Naive thymus-derived CD4-positive, alpha-beta T cell (primary cell): ENCODE results near the gene CA4. TPM values are rescaled to one million over a fixed set of nuclear protein-coding genes. Genes with fewer than 3 reads are reported as not detected.

ENCODE experiments used
- ATAC-seq: fragments of 150-1000 bp; cut with Tn5 transposase; 2 replicates; pipeline ENCODE4 v1.10.0; 2021; ENCODE audit warnings: mild to moderate bottlenecking, moderate library complexity
- CTCF ChIA-PET: fragments of 350-600 bp; sonication (Branson Sonifier 250); formaldehyde crosslinking; loops from one replicate; lab custom pipeline; 2021; ENCODE audit warnings: antibody characterized with exemption; lab: Charles Lee
- POLR2A ChIA-PET: fragments of 350-600 bp; sonication (Branson Sonifier 250); formaldehyde crosslinking; loops from one replicate; lab custom pipeline; 2021; ENCODE audit warnings: antibody characterized with exemption, inconsistent platforms; lab: Charles Lee
- DNase-seq, 9 donors: peaks; one replicate each; pipeline versions ENCODE4 v3.0.0 to v3.0.0-alpha.2; 2020 to 2022; ENCODE audit warnings: mixed read lengths in 1 of 9
- H3K27ac ChIP-seq: one replicate; pipeline ENCODE4 v1.7.0; 2013; ENCODE audit warnings: mild to moderate bottlenecking, low read depth, low read length, moderate library complexity
- H3K27me3 ChIP-seq, 2 donors: one replicate each; pipeline ENCODE4 v1.7.0; 2013; ENCODE audit warnings: low read length in 2 of 2, mild to moderate bottlenecking in 2 of 2, moderate library complexity in 2 of 2; ENCODE audit not compliant: control insufficient read depth in 2 of 2, insufficient read depth in 2 of 2
- H3K36me3 ChIP-seq, 3 experiments: 1 replicate in 2 of 3; 2 replicates in 1 of 3; pipeline ENCODE4 v1.7.0; 2013; ENCODE audit warnings: low read length in 3 of 3, mild to moderate bottlenecking in 3 of 3, moderate library complexity in 1 of 3; ENCODE audit not compliant: insufficient read depth in 3 of 3, control insufficient read depth in 2 of 3
- H3K4me1 ChIP-seq, 2 donors: one replicate each; pipeline ENCODE4 v1.7.0; 2013; ENCODE audit warnings: low read length in 2 of 2, mild to moderate bottlenecking in 2 of 2, moderate library complexity in 1 of 2; ENCODE audit not compliant: control insufficient read depth in 2 of 2, insufficient read depth in 2 of 2
- H3K4me3 ChIP-seq: 2 replicates; pipeline ENCODE4 v1.7.0; 2013; ENCODE audit warnings: mild to moderate bottlenecking, low read length
- H3K9me3 ChIP-seq, 3 experiments: 1 replicate in 2 of 3; 2 replicates in 1 of 3; pipeline ENCODE4 v1.7.0; 2013; ENCODE audit warnings: low read length in 3 of 3; ENCODE audit not compliant: control insufficient read depth in 2 of 3
- H3K27ac Mint-ChIP-seq, 9 donors: one replicate each; pipeline ENCODE4 v1.8.0; 2020 to 2022; ENCODE audit warnings: mixed read lengths in 9 of 9, mild to moderate bottlenecking in 8 of 9, moderate library complexity in 5 of 9, inconsistent platforms in 2 of 9
- H3K27me3 Mint-ChIP-seq, 5 donors: one replicate each; pipeline ENCODE4 v1.8.0; 2021 to 2022; ENCODE audit warnings: mixed read lengths in 5 of 5, mild to moderate bottlenecking in 1 of 5
- H3K36me3 Mint-ChIP-seq, 5 donors: one replicate each; pipeline ENCODE4 v1.8.0; 2020 to 2022; ENCODE audit warnings: mixed read lengths in 5 of 5, mild to moderate bottlenecking in 3 of 5, inconsistent platforms in 1 of 5
- H3K4me1 Mint-ChIP-seq, 7 donors: one replicate each; pipeline ENCODE4 v1.8.0; 2020 to 2022; ENCODE audit warnings: mixed read lengths in 7 of 7, mild to moderate bottlenecking in 3 of 7, inconsistent platforms in 1 of 7
- H3K4me3 Mint-ChIP-seq, 10 donors: one replicate each; pipeline ENCODE4 v1.8.0; 2020 to 2022; ENCODE audit warnings: mild to moderate bottlenecking in 10 of 10, mixed read lengths in 10 of 10, moderate library complexity in 6 of 10, inconsistent platforms in 2 of 10
- H3K9me3 Mint-ChIP-seq, 11 donors: one replicate each; pipeline ENCODE4 v1.8.0; 2020 to 2022; ENCODE audit warnings: mixed read lengths in 11 of 11, mild to moderate bottlenecking in 4 of 11, inconsistent platforms in 1 of 11, moderate library complexity in 1 of 11
- intact Hi-C, 2 donors: fragments of 100-400 bp; cut with micrococcal nuclease; formaldehyde crosslinking; loops; one replicate each; pipeline ENCODE4 v1.15.1; 2023
- polyA plus RNA-seq, 2 donors: library from polyadenylated mRNA; unstranded; fragments of 300-500 nt; fragmentation: Illumina TruSeq; gene quantifications; one replicate each; pipeline ENCODE4 v1.2.3, GENCODE V29; 2021
- total RNA-seq, 6 experiments: library from RNA in 5 of 6; stranded (reverse) in 5 of 6; gene quantifications; 1 replicate in 5 of 6; 2 replicates in 1 of 6; pipeline ENCODE4 v1.2.3 and lab custom pipeline; 2021 to 2026

Gene CA4
- total and polyA plus RNA-seq, 7 experiments from 2014 or later, result not detected

- intact Hi-C loops, result no loop called here
- POLR2A ChIA-PET, result no interaction called here
- CTCF ChIA-PET, result no interaction called here
These were observed 5.0 kb downstream of the CA4 start for GRCh38 chr17:60154616-60155426.

GRCh38 chr17:60155427-60155814 is 5.6 kb downstream of the CA4 start:
- POLR2A ChIA-PET, result no interaction called here
- ATAC-seq, result no peak
- peaks cover 0 to 3% (median 0%) of the 10 kb centered on the region in 11 donors for H3K9me3 Mint-ChIP-seq
- no peak overlapping the region for H3K27ac ChIP-seq
- DNase-seq, result no peak
- H3K27me3 ChIP-seq, result no peaks in the 10 kb centered on the region
- intact Hi-C loops, result no loop called here
- no peak overlapping the region for H3K27ac Mint-ChIP-seq
- peaks cover 35 to 55% (median 45%) of the 10 kb centered on the region in 5 donors for H3K27me3 Mint-ChIP-seq
- no peaks in the 10 kb centered on the region for H3K36me3 ChIP-seq
- peaks cover 4 to 12% (median 11%) of the 10 kb centered on the region in 7 donors for H3K4me1 Mint-ChIP-seq
- H3K4me3 ChIP-seq, result no peak overlapping the region
- CTCF ChIA-PET, result no interaction called here
- no peaks in the 10 kb centered on the region for H3K9me3 ChIP-seq
- peaks cover 6% of the 10 kb centered on the region in 2 donors for H3K4me1 ChIP-seq
- no peak overlapping the region for H3K4me3 Mint-ChIP-seq
- H3K36me3 Mint-ChIP-seq, result peaks cover 0 to 3% (median 0%) of the 10 kb centered on the region in 5 donors

More at GRCh38 chr17:60154616-60155426, 5.0 kb downstream of the CA4 start:
- H3K27ac Mint-ChIP-seq, result no peak overlapping the region
- H3K9me3 ChIP-seq, result no peaks in the 10 kb centered on the region
- H3K27me3 ChIP-seq, result no peaks in the 10 kb centered on the region
- H3K4me1 ChIP-seq, result peaks cover 6% of the 10 kb centered on the region in 2 donors
- no peak overlapping the region for H3K4me3 Mint-ChIP-seq
- H3K27me3 Mint-ChIP-seq, result peaks cover 33 to 51% (median 41%) of the 10 kb centered on the region in 5 donors
- H3K9me3 Mint-ChIP-seq, result peaks cover 0 to 3% (median 0%) of the 10 kb centered on the region in 11 donors
- H3K27ac ChIP-seq, result no peak overlapping the region
- no peak overlapping the region for H3K4me3 ChIP-seq
- DNase-seq, result no peak
- ATAC-seq, result no peak
- peaks cover 0 to 3% (median 0%) of the 10 kb centered on the region in 5 donors for H3K36me3 Mint-ChIP-seq
- H3K4me1 Mint-ChIP-seq, result peaks cover 4 to 12% (median 11%) of the 10 kb centered on the region in 7 donors
- no peaks in the 10 kb centered on the region for H3K36me3 ChIP-seq

GRCh38 chr17:60155815-60156214 is 6.0 kb downstream of the CA4 start:
- intact Hi-C loops, result no loop called here
- Mint-ChIP-seq H3K4me3 (no peak overlapping the region), H3K27ac (no peak overlapping the region), H3K4me1 (peaks cover 1 to 8% (median 8%) of the 10 kb centered on the region in 7 donors), H3K9me3 (peaks cover 0 to 3% (median 0%) of the 10 kb centered on the region in 11 donors), H3K36me3 (peaks cover 0 to 3% (median 0%) of the 10 kb centered on the region in 5 donors), H3K27me3 (peaks cover 34 to 55% (median 42%) of the 10 kb centered on the region in 5 donors)
- CTCF ChIA-PET, result no interaction called here
- Histone ChIP-seq H3K27me3 (no peaks in the 10 kb centered on the region), H3K27ac (no peak overlapping the region), H3K4me1 (peaks cover 3 to 5% of the 10 kb centered on the region in 2 donors), H3K9me3 (no peaks in the 10 kb centered on the region), H3K36me3 (no peaks in the 10 kb centered on the region), H3K4me3 (no peak overlapping the region)
- ATAC-seq, result no peak
- no peak for DNase-seq
- POLR2A ChIA-PET, result no interaction called here

- ChIA-PET CTCF (no interaction called here), POLR2A (no interaction called here)
- no peak overlapping the region for H3K4me3 ChIP-seq
- no peaks in the 10 kb centered on the region for H3K4me1 ChIP-seq
- DNase-seq, result no peak
- no peak for ATAC-seq
- Mint-ChIP-seq H3K27me3 (peaks cover 25 to 53% (median 36%) of the 10 kb centered on the region in 5 donors), H3K27ac (no peak overlapping the region), H3K9me3 (peaks cover 0 to 3% (median 0%) of the 10 kb centered on the region in 11 donors), H3K36me3 (peaks cover 0 to 3% (median 0%) of the 10 kb centered on the region in 5 donors), H3K4me1 (no peaks in the 10 kb centered on the region), H3K4me3 (no peak overlapping the region)
- no peaks in the 10 kb centered on the region for H3K36me3 ChIP-seq
- no peaks in the 10 kb centered on the region for H3K27me3 ChIP-seq
- no peak overlapping the region for H3K27ac ChIP-seq
- no peaks in the 10 kb centered on the region for H3K9me3 ChIP-seq
- intact Hi-C loops, result no loop called here
These were observed 7.0 kb downstream of the CA4 start for GRCh38 chr17:60156746-60157145.

- ChIA-PET CTCF (no interaction called here), POLR2A (interaction anchor here (0.7 kb wide), 1 partner anchor 12 kb away, joined by 3 read pairs; no protein-coding TSS in a partner anchor)
- H3K27me3 Mint-ChIP-seq, result peaks cover 21 to 45% (median 29%) of the 10 kb centered on the region in 5 donors
- Histone ChIP-seq H3K27ac (no peak overlapping the region), H3K4me1 (no peaks in the 10 kb centered on the region), H3K4me3 (no peak overlapping the region), H3K27me3 (no peaks in the 10 kb centered on the region), H3K9me3 (no peaks in the 10 kb centered on the region), H3K36me3 (no peaks in the 10 kb centered on the region)
- intact Hi-C loops, result no loop called here
- ATAC-seq, result no peak
- DNase-seq, result no peak
- peaks cover 0 to 2% (median 0%) of the 10 kb centered on the region in 7 donors for H3K4me1 Mint-ChIP-seq
- peaks cover 0 to 4% (median 0%) of the 10 kb centered on the region in 11 donors for H3K9me3 Mint-ChIP-seq
- peaks cover 0 to 3% (median 0%) of the 10 kb centered on the region in 5 donors for H3K36me3 Mint-ChIP-seq
- H3K4me3 Mint-ChIP-seq, result no peak overlapping the region
- no peak overlapping the region for H3K27ac Mint-ChIP-seq
These were observed 7.8 kb downstream of the CA4 start for GRCh38 chr17:60157487-60158040.

GRCh38 chr17:60158751-60159478 is 9.1 kb downstream of the CA4 start:
- peaks cover 12 to 38% (median 20%) of the 10 kb centered on the region in 5 donors for H3K27me3 Mint-ChIP-seq
- peaks cover 0 to 3% (median 0%) of the 10 kb centered on the region in 11 donors for H3K9me3 Mint-ChIP-seq
- no peaks in the 10 kb centered on the region for H3K4me1 ChIP-seq
- intact Hi-C loops, result no loop called here
- H3K27me3 ChIP-seq, result no peaks in the 10 kb centered on the region
- DNase-seq, result no peak
- ATAC-seq, result no peak
- no peaks in the 10 kb centered on the region for H3K36me3 Mint-ChIP-seq
- H3K4me3 Mint-ChIP-seq, result no peak overlapping the region
- POLR2A ChIA-PET, result no interaction called here
- no peak overlapping the region for H3K27ac ChIP-seq
- no peaks in the 10 kb centered on the region for H3K9me3 ChIP-seq
- CTCF ChIA-PET, result no interaction called here
- H3K36me3 ChIP-seq, result no peaks in the 10 kb centered on the region
- no peak overlapping the region for H3K4me3 ChIP-seq
- H3K27ac Mint-ChIP-seq, result no peak overlapping the region
- H3K4me1 Mint-ChIP-seq, result peaks cover 0 to 2% (median 0%) of the 10 kb centered on the region in 7 donors
